SJCRH30 (cell line): ENCODE measurements around the gene PSMG1. TPM values are rescaled to one million over a fixed set of nuclear protein-coding genes. Genes with fewer than 3 reads are reported as not detected.
"Not testable (repeated sequence)": the region's sequence is repeated elsewhere in the genome, so short reads cannot be mapped to it uniquely, and the experiment has no call there.

ENCODE experiments used
- DNase-seq, 2 experiments: peaks; one replicate each; pipeline ENCODE4 v3.0.0-alpha.2; 2015 to 2020
- H3K27ac ChIP-seq: fragments of 250-450 bp; sonication (Bioruptor Pico); 2 replicates; pipeline ENCODE4 v1.5.1; 2020; ENCODE audit warnings: mild to moderate bottlenecking, moderate library complexity
- H3K27me3 ChIP-seq: fragments of 250-450 bp; sonication (Bioruptor Pico); 2 replicates; pipeline ENCODE4 v1.5.1; 2020; ENCODE audit warnings: mild to moderate bottlenecking, moderate library complexity
- H3K36me3 ChIP-seq: fragments of 250-450 bp; sonication (Bioruptor Pico); 2 replicates; pipeline ENCODE4 v1.5.1; 2020; ENCODE audit warnings: mild to moderate bottlenecking, moderate library complexity
- H3K4me1 ChIP-seq: fragments of 250-450 bp; sonication (Bioruptor Pico); 2 replicates; pipeline ENCODE4 v1.5.1; 2020; ENCODE audit warnings: mild to moderate bottlenecking, moderate library complexity
- H3K4me3 ChIP-seq: fragments of 250-450 bp; sonication (Bioruptor Pico); 2 replicates; pipeline ENCODE4 v1.5.1; 2020; ENCODE audit warnings: mild to moderate bottlenecking, moderate library complexity
- H3K9me3 ChIP-seq: fragments of 250-450 bp; sonication (Bioruptor Pico); replicated peaks from 2 replicates; pipeline ENCODE4 v1.5.1; 2020; ENCODE audit warnings: mild to moderate bottlenecking, moderate library complexity
- total RNA-seq: library from RNA; depleted of rRNA; stranded (reverse); fragments of >200 nt; shearing (Covaris generic); gene quantifications from 2 replicates; pipeline ENCODE4 v1.2.3, GENCODE V29; 2014; rRNA removed

The PSMG1 gene, protein sequence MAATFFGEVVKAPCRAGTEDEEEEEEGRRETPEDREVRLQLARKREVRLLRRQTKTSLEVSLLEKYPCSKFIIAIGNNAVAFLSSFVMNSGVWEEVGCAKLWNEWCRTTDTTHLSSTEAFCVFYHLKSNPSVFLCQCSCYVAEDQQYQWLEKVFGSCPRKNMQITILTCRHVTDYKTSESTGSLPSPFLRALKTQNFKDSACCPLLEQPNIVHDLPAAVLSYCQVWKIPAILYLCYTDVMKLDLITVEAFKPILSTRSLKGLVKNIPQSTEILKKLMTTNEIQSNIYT
- total RNA-seq = 134 and 135 TPM in 2 replicates

DNA sequence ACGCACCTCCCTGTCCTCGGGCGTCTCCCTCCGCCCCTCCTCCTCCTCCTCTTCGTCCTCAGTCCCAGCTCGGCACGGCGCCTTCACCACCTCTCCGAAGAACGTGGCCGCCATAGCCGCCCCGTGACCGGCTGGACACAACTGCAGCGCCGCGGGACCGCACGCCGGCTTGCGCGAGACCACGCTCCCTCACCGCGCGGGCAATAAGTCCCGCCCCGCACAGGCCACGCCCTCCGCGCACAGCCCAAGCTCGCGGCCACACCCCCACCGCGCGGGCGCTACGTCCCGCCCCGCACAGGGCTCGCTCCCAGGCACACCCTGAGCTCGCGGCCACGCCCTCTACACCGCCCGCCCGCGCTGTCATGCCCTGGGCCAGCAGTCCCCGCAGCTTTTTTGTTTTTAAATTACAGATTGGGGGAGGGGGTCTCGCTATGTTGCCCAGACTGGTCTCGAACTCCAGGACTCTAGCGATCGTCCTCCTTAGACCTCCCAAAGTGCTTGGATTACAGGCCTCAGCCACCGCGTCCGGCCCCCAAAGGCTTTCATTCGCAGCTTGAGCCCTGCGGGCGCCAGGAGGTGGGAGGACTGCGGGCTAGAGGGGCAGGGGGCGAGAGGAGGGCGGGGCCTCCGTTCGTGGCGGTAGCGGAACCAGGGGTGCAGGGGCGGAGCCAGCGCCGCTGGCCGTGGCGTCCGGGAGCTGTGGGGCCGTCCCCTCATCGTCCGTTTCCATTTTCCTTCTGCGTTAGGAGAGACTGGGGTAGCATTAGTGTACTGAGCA is at the start of gene PSMG1:
Gene PSMG1, minus strand, starts transcription at position 180 of the 778 bp plus-strand sequence. Its CDS starts 66 bp downstream, at position 114.
- Histone ChIP-seq H3K9me3 (no peaks in the 10 kb centered on the region), H3K4me1 (no peaks in the 10 kb centered on the region), H3K4me3 (peak within 1 kb of the TSS; percentile 85), H3K27ac (peak within 1 kb of the TSS; percentile 86), H3K36me3 (peaks cover 17% of the 10 kb centered on the region), H3K27me3 (no peaks in the 10 kb centered on the region)
- peak; percentile 96 to 97 for DNase-seq

DNA sequence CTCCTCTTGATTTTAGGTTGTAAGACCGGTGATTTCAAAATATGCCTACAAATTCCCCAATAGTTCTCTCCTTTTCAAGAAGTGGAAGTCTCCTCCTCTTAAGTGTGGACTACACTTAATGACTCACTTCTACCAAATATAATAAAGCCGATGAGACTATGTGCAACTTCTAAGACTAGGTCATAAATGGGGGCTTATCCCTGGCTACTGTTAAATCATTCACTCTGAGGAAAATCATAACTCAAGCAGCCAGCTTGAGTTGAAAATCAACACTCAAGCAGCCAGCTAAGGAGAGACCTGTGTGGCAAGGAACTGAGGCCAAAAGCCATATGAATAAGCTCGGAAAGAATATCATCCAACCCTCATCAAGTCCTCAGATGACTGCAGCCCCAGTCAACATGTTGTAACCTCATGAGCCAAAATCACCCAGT is 49.6 kb upstream of the PSMG1 start:
- no peaks in the 10 kb centered on the region for H3K27me3 ChIP-seq
- H3K9me3 ChIP-seq = no peaks in the 10 kb centered on the region
- no peak for DNase-seq
- H3K4me1 ChIP-seq = no peaks in the 10 kb centered on the region
- H3K4me3 ChIP-seq = no peak overlapping the region
- peaks cover 55% of the 10 kb centered on the region for H3K36me3 ChIP-seq
- H3K27ac ChIP-seq = no peak overlapping the region

DNA sequence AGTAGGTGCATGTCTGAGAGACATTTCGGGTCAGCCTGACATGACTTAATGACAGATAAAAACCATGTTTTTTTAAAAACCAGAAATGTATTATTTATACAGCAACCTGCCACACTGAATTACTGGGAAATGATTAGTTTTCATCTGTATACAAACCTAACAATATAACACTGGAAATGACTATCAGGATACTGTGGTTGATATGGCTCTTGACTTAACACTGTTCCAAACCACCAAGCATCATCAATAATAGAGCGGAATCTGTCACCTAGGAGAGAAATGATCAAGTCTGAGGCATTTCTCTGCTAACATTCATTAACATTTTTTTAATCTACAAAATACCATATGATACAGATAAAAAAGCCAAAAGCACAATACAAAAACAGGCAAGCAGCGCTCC is 41.7 kb upstream of the PSMG1 start:
- Histone ChIP-seq H3K36me3 (peaks cover 53% of the 10 kb centered on the region), H3K27me3 (no peaks in the 10 kb centered on the region), H3K4me3 (no peak overlapping the region), H3K9me3 (no peaks in the 10 kb centered on the region), H3K4me1 (no peaks in the 10 kb centered on the region), H3K27ac (no peak overlapping the region)
- DNase-seq = no peak

DNA sequence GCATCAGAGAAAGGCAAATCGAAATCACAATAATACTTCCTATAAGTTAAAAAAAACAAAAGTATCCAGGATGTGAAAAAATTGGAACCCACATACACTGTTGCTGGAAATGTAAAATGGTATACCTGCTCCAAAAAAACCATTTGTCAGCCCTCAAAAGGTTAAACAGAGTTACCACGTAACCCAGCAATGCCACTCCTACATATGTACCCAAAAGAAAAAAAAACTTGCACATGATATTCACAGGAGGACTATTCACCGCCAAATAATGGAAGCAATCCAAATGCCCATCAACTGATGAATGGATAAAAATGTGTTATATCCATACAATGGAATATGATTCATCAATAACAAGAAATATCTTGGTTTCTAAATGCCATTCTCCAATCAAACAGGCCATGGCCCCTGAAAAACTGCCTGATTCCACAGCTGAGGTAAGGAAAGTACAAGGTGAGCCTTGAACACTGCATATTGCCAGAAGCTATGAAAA is 38.8 kb upstream of the PSMG1 start:
- no peaks in the 10 kb centered on the region for H3K27me3 ChIP-seq
- H3K4me3 ChIP-seq = no peak overlapping the region
- H3K4me1 ChIP-seq = peaks cover 9% of the 10 kb centered on the region
- H3K9me3 ChIP-seq = no peaks in the 10 kb centered on the region
- no peak overlapping the region for H3K27ac ChIP-seq
- DNase-seq = no peak
- H3K36me3 ChIP-seq = peaks cover 46% of the 10 kb centered on the region

DNA sequence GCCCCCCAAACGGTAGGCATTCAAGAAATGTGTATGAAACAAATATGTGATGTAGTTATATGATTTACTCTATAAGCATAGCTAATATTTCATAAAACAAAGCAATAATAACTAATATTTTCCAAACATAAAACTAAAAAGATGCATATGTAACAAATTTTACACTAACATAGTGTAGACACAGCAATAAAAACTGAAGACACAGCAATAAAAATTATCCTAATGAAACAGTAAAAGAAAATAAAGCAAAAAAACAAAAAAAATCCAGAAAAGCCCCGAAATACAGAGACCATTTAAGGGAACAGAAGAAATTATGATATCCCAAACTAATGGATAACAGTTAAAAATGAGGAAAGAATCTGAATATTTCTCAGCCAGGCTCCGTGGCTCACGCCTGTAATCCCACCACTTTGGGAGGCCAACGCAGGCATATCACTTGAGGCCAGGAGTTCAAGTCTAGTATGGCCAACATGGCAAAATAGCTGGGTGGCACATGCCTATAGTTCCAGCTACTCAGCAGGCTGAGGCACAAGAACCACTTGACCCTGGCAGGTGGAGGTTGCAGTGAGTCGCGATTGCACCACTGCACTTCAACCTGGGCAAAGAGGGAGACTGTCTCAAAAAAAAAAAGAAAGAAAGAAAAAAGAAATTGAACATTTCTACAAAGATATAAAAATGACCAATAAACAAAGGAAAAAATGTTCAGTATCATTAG is 38.2 kb upstream of the PSMG1 start:
- no peak for DNase-seq
- H3K4me1 ChIP-seq = peaks cover 9% of the 10 kb centered on the region
- no peaks in the 10 kb centered on the region for H3K27me3 ChIP-seq
- no peak overlapping the region for H3K27ac ChIP-seq
- H3K4me3 ChIP-seq = no peak overlapping the region
- peaks cover 48% of the 10 kb centered on the region for H3K36me3 ChIP-seq
- no peaks in the 10 kb centered on the region for H3K9me3 ChIP-seq

DNA sequence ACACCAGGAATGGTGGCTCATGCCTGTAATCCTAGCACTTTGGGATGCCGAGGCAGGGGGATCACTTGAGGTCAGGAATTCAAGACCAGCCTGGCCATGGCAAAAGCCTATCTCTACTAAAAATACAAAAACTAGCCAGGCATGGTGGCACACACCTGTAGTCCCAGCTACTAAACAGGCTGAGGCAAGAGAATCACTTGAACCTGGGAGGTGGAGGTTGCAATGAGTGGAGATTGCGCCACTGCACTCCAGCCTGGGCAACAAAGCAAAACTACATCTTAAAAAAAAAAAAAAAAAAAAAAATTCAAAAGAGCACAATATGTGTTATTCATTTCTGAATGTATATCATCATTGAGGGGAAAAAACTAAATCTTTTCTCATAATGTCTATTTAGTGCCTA is 37.6 kb upstream of the PSMG1 start:
- not testable (repeated sequence) for H3K9me3 ChIP-seq, H3K4me3 ChIP-seq, DNase-seq, H3K27me3 ChIP-seq, H3K4me1 ChIP-seq, H3K27ac ChIP-seq
- peaks cover 50% of the 10 kb centered on the region for H3K36me3 ChIP-seq

DNA sequence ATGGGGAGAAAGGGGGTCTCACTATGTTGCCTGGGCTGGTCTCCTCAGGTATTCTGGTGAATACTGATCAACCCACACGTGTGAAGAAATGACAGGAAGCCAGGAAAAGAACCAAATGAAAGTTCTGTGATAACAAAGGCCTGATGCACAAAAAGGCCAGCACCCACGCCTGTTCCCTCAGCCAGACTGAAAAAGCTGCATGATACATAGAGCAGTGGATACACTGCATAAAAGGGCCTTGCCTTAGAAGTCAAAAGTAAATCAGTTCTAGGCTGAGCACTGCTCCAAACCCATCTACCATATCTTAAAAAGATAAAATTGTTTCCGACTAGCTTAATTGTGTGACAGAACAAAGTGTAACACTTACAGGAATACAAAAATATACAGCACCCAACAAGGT is 36.9 kb upstream of the PSMG1 start:
- Histone ChIP-seq H3K27me3 (no peaks in the 10 kb centered on the region), H3K9me3 (no peaks in the 10 kb centered on the region), H3K4me3 (no peak overlapping the region), H3K27ac (no peak overlapping the region), H3K4me1 (peaks cover 9% of the 10 kb centered on the region), H3K36me3 (peaks cover 52% of the 10 kb centered on the region)
- DNase-seq = no peak

DNA sequence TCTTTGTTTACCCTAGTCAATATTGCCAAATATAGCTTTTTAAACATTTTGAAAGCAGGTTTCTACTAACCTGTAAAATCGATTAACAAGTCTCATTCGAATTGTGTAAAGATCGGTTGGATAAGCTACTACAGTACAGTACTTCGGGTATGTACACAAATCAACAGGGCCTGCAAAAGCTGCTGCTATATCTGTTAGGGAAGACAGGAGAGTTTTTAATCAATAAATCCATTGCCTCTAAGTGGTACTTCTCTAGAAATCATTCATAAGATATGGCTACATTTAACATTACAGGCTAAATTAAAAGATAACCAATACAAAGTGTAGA is 34.8 kb upstream of the PSMG1 start:
- no peak overlapping the region for H3K4me3 ChIP-seq
- DNase-seq = no peak
- H3K9me3 ChIP-seq = no peaks in the 10 kb centered on the region
- H3K27me3 ChIP-seq = no peaks in the 10 kb centered on the region
- H3K4me1 ChIP-seq = peaks cover 9% of the 10 kb centered on the region
- no peak overlapping the region for H3K27ac ChIP-seq
- peaks cover 54% of the 10 kb centered on the region for H3K36me3 ChIP-seq

DNA sequence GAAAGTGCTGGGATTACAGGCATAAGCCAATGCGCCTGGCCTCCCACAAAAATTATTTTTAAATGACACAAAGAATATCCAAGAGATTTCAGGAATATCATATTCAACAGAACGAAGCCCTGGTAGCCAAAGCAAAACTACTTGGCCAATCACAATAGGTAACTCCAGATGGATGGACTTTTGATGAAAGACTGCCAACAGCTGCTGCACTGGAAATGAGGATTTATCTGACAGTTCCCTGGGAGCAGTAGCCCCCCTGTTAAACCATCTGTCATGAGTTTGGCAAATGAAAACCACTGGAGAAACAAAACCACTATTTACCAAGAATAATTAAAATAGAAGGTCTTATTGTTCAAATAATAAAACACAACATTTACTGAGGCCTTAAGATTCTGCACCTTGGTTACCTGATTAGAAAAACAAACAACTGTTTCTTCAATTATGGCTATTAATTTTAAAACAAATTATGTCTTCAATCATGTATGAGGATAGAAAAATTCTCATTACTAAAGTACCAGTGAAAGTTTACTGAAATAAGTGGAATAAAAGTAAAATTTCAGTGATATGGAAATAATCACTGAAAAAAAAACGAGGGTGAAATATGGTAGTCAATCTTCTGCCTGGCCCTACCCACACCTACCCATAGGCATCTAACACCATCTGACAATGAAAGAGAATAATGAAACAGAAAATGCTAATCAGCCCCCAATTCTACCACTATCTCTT is 34.3 kb upstream of the PSMG1 start:
- H3K27me3 ChIP-seq = no peaks in the 10 kb centered on the region
- DNase-seq = peak; percentile 26 to 69

DNA sequence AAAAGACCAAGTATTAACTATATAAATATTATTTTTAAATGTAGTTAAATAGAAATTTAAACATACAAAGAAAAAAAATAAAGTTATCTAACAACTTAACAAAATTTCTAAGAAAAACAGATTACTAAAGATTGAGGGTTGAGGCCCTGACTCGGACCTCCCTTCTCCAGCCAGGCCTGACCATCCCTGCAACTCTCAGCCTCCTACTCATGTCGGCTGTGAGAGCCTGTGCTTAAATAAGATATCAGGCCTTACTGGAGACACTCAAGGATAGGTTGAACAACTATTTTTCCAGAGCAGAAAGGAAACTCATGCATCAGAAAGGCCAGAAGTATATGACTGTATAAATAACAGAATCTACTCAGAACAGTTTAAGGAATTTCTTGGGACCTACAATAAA is 33.0 kb upstream of the PSMG1 start:
- Histone ChIP-seq H3K4me3 (no peak overlapping the region), H3K27ac (no peak overlapping the region), H3K27me3 (no peaks in the 10 kb centered on the region), H3K4me1 (peaks cover 9% of the 10 kb centered on the region), H3K9me3 (no peaks in the 10 kb centered on the region), H3K36me3 (peaks cover 43% of the 10 kb centered on the region)
- DNase-seq = no peak

More for the DNA sequence above, 34.3 kb upstream of the PSMG1 start:
- no peak overlapping the region for H3K27ac ChIP-seq
- H3K4me1 ChIP-seq = peaks cover 9% of the 10 kb centered on the region
- no peaks in the 10 kb centered on the region for H3K9me3 ChIP-seq
- no peak overlapping the region for H3K4me3 ChIP-seq
- H3K36me3 ChIP-seq = peaks cover 52% of the 10 kb centered on the region

DNA sequence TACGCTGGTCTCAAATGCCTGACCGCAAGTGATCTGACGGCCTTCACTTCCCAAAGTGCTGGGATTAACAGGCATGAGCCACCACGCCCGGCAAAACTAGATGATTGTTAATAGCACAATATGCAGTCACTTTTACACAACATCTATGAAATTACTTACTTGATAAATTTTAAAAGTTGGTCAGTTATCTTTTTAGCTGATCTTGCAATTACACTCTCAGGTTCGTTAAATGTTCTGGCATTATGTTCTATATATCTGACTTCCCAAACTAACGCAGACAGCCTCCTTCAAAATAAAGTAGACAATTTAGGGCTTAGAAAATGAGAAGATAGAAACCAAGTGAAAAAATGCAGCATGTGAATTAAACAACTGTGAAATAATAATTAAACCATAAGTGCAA is 31.8 kb upstream of the PSMG1 start:
- H3K27me3 ChIP-seq = no peaks in the 10 kb centered on the region
- no peaks in the 10 kb centered on the region for H3K9me3 ChIP-seq
- DNase-seq = no peak
- no peak overlapping the region for H3K4me3 ChIP-seq
- no peak overlapping the region for H3K27ac ChIP-seq
- peaks cover 9% of the 10 kb centered on the region for H3K4me1 ChIP-seq
- H3K36me3 ChIP-seq = peaks cover 45% of the 10 kb centered on the region

DNA sequence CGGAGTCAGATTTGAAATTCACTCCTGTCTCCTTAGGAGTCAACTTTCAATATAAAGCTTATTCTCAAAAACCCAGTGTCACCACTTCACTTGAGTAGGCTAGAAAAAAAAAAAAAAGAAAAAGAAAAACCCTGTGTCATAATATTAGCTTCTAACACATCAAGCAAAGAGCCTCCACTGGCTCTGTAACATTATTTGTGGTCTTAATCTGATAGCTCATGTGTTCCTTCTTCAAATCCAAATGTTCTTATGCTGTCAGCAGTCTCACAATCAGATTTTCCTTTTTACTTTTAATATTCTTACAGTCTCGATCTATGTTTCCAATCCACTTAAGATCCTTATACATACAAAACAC is 26.1 kb upstream of the PSMG1 start:
- Histone ChIP-seq H3K27ac (no peak overlapping the region), H3K4me3 (no peak overlapping the region), H3K36me3 (peaks cover 70% of the 10 kb centered on the region), H3K4me1 (no peaks in the 10 kb centered on the region), H3K9me3 (no peaks in the 10 kb centered on the region), H3K27me3 (no peaks in the 10 kb centered on the region)
- no peak for DNase-seq

DNA sequence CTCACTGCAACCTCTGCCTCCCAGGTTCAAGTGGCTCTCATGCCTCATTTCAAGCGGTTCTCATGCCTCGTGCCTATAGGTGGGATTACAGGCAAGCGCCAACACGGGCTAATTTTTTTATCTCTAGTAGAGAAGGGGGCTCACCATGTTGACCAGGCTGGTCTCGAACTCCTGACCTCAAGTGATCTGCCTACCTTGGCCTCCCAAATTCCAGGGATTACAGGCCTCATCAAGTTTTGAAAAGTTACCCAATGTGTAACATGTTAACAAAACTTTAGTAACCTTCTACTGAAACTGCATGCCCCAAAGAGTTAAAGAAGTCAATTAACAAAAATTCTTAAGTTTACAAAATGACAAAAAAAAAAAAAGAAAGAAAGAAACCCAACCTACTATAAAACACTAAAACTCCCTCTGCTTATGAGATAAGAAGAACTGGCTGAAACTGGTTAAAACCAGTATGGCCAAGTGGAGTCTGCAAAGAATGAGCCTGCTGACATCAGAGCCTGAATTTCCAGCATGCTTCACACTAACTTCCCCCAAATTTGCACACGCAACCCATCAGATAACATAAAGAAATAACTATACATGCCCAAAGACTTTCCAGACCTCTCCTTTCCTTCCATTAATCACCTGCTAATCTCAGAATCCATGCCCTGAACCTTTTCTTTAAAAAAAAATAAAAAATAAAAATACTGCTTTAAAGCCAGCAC is 25.5 kb upstream of the PSMG1 start:
- Histone ChIP-seq H3K9me3 (no peaks in the 10 kb centered on the region), H3K4me3 (no peak overlapping the region), H3K27ac (no peak overlapping the region), H3K36me3 (peaks cover 69% of the 10 kb centered on the region), H3K27me3 (no peaks in the 10 kb centered on the region), H3K4me1 (no peaks in the 10 kb centered on the region)
- no peak for DNase-seq

DNA sequence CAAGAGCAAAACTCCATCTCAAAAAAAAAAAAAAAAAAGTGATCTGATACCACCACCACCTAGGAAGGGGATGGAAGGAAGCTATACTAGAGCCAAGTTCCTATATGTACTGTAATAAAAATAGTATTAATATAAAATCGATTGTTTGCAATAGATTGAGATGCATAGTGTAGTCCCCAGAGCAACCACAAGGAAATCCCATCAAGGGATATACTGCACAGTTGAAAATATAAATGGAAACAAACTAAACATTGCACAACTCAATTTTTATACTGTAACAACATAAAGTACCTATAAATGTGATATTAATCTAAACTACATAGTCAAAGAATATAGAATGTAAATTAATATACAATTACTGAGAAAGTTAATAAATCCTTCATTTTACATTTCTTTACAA is 20.9 kb upstream of the PSMG1 start:
- H3K9me3 ChIP-seq = no peaks in the 10 kb centered on the region
- no peaks in the 10 kb centered on the region for H3K4me1 ChIP-seq
- no peaks in the 10 kb centered on the region for H3K27me3 ChIP-seq
- H3K36me3 ChIP-seq = peaks cover 77% of the 10 kb centered on the region
- H3K4me3 ChIP-seq = no peak overlapping the region
- DNase-seq = no peak
- no peak overlapping the region for H3K27ac ChIP-seq
